HepG2 (cell line): Measurements from ENCODE around the gene C20orf96. TPM values are rescaled to one million over a fixed set of nuclear protein-coding genes. Genes with fewer than 3 reads are reported as not detected.

Source experiments
- ATAC-seq: fragments of 200-7000 bp; cut with Tn5 transposase; 3 replicates; pipeline ENCODE4 v1.9.1; 2020; ENCODE audit warnings: mild to moderate bottlenecking, moderate library complexity
- BruUV-seq: library from RNA; stranded (reverse); fragments of 400-500 nt; replicated peaks from 2 replicates; lab custom pipeline; 2021; lab: Mats Ljungman, UMichigan
- CTCF ChIA-PET: fragments of 300-600 bp; formaldehyde crosslinking; extraction: SDS; loops from one replicate; lab custom pipeline; 2021; ENCODE audit warnings: low total read pairs, inconsistent platforms, low intra/inter-chr PET ratio; lab: Yijun Ruan, JAX
- POLR2A ChIA-PET: fragments of 350-600 bp; sonication (Branson Sonifier 250); formaldehyde crosslinking; loops from one replicate; lab custom pipeline; 2020; ENCODE audit warnings: antibody characterized with exemption, inconsistent platforms; lab: Yijun Ruan, JAX
- DNase-seq: peaks from one replicate; pipeline ENCODE4 v3.0.0-alpha.2; 2015; ENCODE audit warnings: low spot score
- FAIRE-seq: peaks from 3 replicates; lab custom pipeline; 2011; peaks lifted over from hg19 to GRCh38; lab: Jason Lieb, UNC
- H2AFZ ChIP-seq: one replicate; pipeline ENCODE4 v1.6.1; 2011; ENCODE audit warnings: low read length, inconsistent platforms
- H3K27ac ChIP-seq: fragments of 300-600 bp; 3 replicates; pipeline ENCODE4 v1.8.0; 2011; ENCODE audit warnings: mixed run types, mild to moderate bottlenecking, mixed read lengths, low read length, inconsistent platforms; ENCODE audit not compliant: insufficient read depth; ENCODE audit errors: extremely low read length
- H3K27me3 ChIP-seq, 2 experiments: fragments of 200-600 bp in 1 of 2; 2 replicates in 1 of 2; 3 replicates in 1 of 2; pipeline versions ENCODE4 v1.6.0 to v1.8.0; 2011; ENCODE audit warnings: low read length in 2 of 2, mild to moderate bottlenecking in 2 of 2, moderate library complexity in 2 of 2, inconsistent platforms in 1 of 2; ENCODE audit not compliant: insufficient read depth in 2 of 2, control insufficient read depth in 1 of 2
- H3K36me3 ChIP-seq, 2 experiments: fragments of 200-600 bp in 1 of 2; replicated peaks in 1 of 2; 2 replicates in 1 of 2; 3 replicates in 1 of 2; pipeline versions ENCODE4 v1.5.1 to v1.8.0; 2011; ENCODE audit warnings: low read length in 2 of 2, inconsistent platforms in 1 of 2; ENCODE audit not compliant: insufficient read depth in 2 of 2, control insufficient read depth in 1 of 2
- H3K4me1 ChIP-seq: 2 replicates; pipeline ENCODE4 v1.5.1; 2012; ENCODE audit warnings: low read length, inconsistent platforms; ENCODE audit not compliant: insufficient read depth
- H3K4me2 ChIP-seq: 2 replicates; pipeline ENCODE4 v1.6.0; 2011; ENCODE audit warnings: low read depth, low read length, inconsistent platforms
- H3K4me3 ChIP-seq, 3 experiments: fragments of 200-600 bp in 1 of 3; sonication (generic), shearing (Covaris generic) in 1 of 3; replicated peaks in 1 of 3; 2 replicates each; pipeline ENCODE4 v1.5.1; 2011 to 2016; ENCODE audit warnings: low read length in 3 of 3, inconsistent platforms in 2 of 3, low read depth in 2 of 3, mild to moderate bottlenecking in 2 of 3, control low read depth in 1 of 3, mixed read lengths in 1 of 3; ENCODE audit not compliant: insufficient read depth in 1 of 3
- H3K79me2 ChIP-seq: one replicate; pipeline ENCODE4 v1.6.1; 2011; ENCODE audit warnings: low read length, inconsistent platforms; ENCODE audit not compliant: insufficient read depth
- H3K9ac ChIP-seq: 2 replicates; pipeline ENCODE4 v1.6.0; 2011; ENCODE audit warnings: mild to moderate bottlenecking, low read depth, low read length, inconsistent platforms; ENCODE audit not compliant: insufficient read depth
- H3K9me3 ChIP-seq: 2 replicates; pipeline ENCODE4 v1.5.1; 2012; ENCODE audit warnings: mild to moderate bottlenecking, low read length
- H4K20me1 ChIP-seq: 2 replicates; pipeline ENCODE4 v1.6.0; 2011; ENCODE audit warnings: inconsistent platforms, mild to moderate bottlenecking, low read length, moderate library complexity; ENCODE audit not compliant: insufficient read depth
- EHMT2 ChIP-seq: fragments of 200-600 bp; sonication (generic); IDR thresholded peaks from 2 replicates; pipeline ENCODE4 v1.7.0; 2017; ENCODE audit warnings: antibody characterized with exemption, low read depth, low read length, borderline replicate concordance
- KDM5A ChIP-seq: fragments of 200-600 bp; sonication (generic); IDR thresholded peaks from 2 replicates; pipeline ENCODE4 v1.7.0; 2018; ENCODE audit warnings: antibody characterized with exemption, mild to moderate bottlenecking, low read length, borderline replicate concordance
- NFE2L2 ChIP-seq: fragments of 150-350 bp; IDR thresholded peaks from 2 replicates; pipeline ENCODE4 v1.6.1; 2014; ENCODE audit warnings: low read length
- PPARG ChIP-seq: conservative IDR thresholded peaks from 2 replicates; pipeline ENCODE4 v1.6.1; 2016; ENCODE audit warnings: missing biosample characterization, missing genetic modification reagents
- REL ChIP-seq: sonication (generic); formaldehyde crosslinking; conservative IDR thresholded peaks from 2 replicates; pipeline ENCODE4 v1.8.0; 2022; ENCODE audit warnings: mild to moderate bottlenecking, missing genetic modification reagents, moderate library complexity
- TBP ChIP-seq: sonication (generic); formaldehyde crosslinking; IDR thresholded peaks from 2 replicates; pipeline ENCODE4 v1.5.0; 2020; ENCODE audit warnings: missing genetic modification reagents
- ZC3H4 ChIP-seq: sonication (generic); formaldehyde crosslinking; IDR thresholded peaks from 2 replicates; pipeline ENCODE4 v1.4.0; 2020; ENCODE audit warnings: missing genetic modification reagents, borderline replicate concordance
- ZKSCAN1 ChIP-seq: fragments of 150-350 bp; IDR thresholded peaks from 2 replicates; pipeline ENCODE4 v1.6.1; 2014; ENCODE audit warnings: low read length
- ZNF563 ChIP-seq: sonication (generic); formaldehyde crosslinking; IDR thresholded peaks from 2 replicates; pipeline ENCODE4 v1.8.0; 2022; ENCODE audit warnings: mild to moderate bottlenecking, moderate library complexity, missing genetic modification reagents
- ZNF564 ChIP-seq: sonication (generic); formaldehyde crosslinking; IDR thresholded peaks from 2 replicates; pipeline ENCODE4 v1.8.1; 2023; ENCODE audit warnings: mild to moderate bottlenecking, missing genetic modification reagents
- ZNF615 ChIP-seq: sonication (generic); formaldehyde crosslinking; IDR thresholded peaks from 2 replicates; pipeline ENCODE4 v1.5.0; 2020; ENCODE audit warnings: mild to moderate bottlenecking, missing genetic modification reagents, borderline replicate concordance
- ZNF816 ChIP-seq: sonication (generic); formaldehyde crosslinking; IDR thresholded peaks from 2 replicates; pipeline ENCODE4 v1.8.0; 2022; ENCODE audit warnings: missing genetic modification reagents, mild to moderate bottlenecking, borderline replicate concordance
- ZZZ3 ChIP-seq: sonication (generic); formaldehyde crosslinking; IDR thresholded peaks from 2 replicates; pipeline ENCODE4 v1.4.0; 2020; ENCODE audit warnings: missing genetic modification reagents, mild to moderate bottlenecking, borderline replicate concordance
- WGBS: methylation state at CpG from one replicate; pipeline ENCODE4 v1.1.6; 2017; ENCODE audit warnings: low lambda C conversion rate; 5-methylcytosine and 5-hydroxymethylcytosine counted together
- in situ Hi-C: cut with HindIII; loops from 2 replicates; pipeline ENCODE4 v1.10.0; 2017; ENCODE audit warnings: low pct_unique_long_range_greater_than_20kb; ENCODE audit not compliant: extremely low pct_ligation_motif_present
- intact Hi-C: fragments of 100-400 bp; cut with micrococcal nuclease; formaldehyde crosslinking; loops from one replicate; pipeline ENCODE4 v1.10.0; 2022; ENCODE audit not compliant: unreplicated experiment
- polyA plus RNA-seq, 8 experiments: library from polyadenylated mRNA; depleted of rRNA in 3 of 8; stranded (reverse) in 7 of 8; unstranded in 1 of 8; fragments of >200 nt; fragmentation: Illumina TruSeq in 4 of 8; extraction: Trizol in 4 of 8; gene quantifications; 2 replicates each; pipeline versions ENCODE4 v1.2.1 to v1.2.3, GENCODE V29; 2011 to 2016; ENCODE audit warnings: low read depth in 4 of 8, missing spikeins in 1 of 8, mixed read lengths in 1 of 8; ENCODE audit not compliant: insufficient read depth in 1 of 8
- total RNA-seq, 5 experiments: library from RNA; depleted of rRNA; stranded (reverse); fragments of >200 nt; fragmentation: Illumina TruSeq; extraction: Trizol; gene quantifications; 2 replicates each; pipeline ENCODE4 v1.2.3, GENCODE V29; 2016; ENCODE audit warnings: low read depth in 1 of 5
- TF ChIP-seq, protein P1 (sequence below): sonication (generic); formaldehyde crosslinking; IDR thresholded peaks from 2 replicates; pipeline ENCODE4 v1.5.1; 2020; ENCODE audit warnings: missing genetic modification reagents, mild to moderate bottlenecking, borderline replicate concordance
- TF ChIP-seq, protein P2 (sequence below): sonication (generic); formaldehyde crosslinking; IDR thresholded peaks from 2 replicates; pipeline ENCODE4 v1.9.0; 2022; ENCODE audit warnings: low read depth, missing genetic modification reagents

Gene C20orf96
- total and polyA plus RNA-seq, 2 of the 13 experiments (the other 11 are each of a cell fraction or from before 2014, with no cell fraction given), result 3.8 to 20.6 TPM

DNA sequence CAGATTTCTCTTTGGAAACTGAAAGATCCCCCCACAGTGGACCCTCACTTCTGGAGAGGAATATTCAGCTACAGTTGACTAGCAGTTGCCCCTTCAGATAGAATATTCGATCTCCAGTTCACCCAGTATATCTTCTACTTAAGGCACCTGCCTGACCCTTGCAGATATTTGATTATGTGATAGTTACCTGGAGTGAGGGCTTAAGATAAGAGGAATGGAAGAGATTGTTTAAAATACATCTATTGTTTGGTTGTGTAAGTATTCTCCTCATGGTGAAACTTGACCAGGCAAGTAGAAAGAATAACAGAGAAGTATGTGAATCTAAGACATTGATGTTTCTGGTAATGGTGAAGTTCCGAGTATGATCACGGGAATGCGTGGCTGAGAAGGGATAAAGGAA lies 5.3 kb upstream of the C20orf96 start:
- Histone ChIP-seq H3K9ac (no peak overlapping the region), H3K36me3 (no peaks in the 10 kb centered on the region), H3K9me3 (no peaks in the 10 kb centered on the region), H3K27ac (no peak overlapping the region), H2AFZ (no peak overlapping the region), H4K20me1 (peaks cover 23% of the 10 kb centered on the region), H3K4me3 (no peak overlapping the region), H3K4me2 (no peak overlapping the region), H3K27me3 (peaks cover 2 to 31% of the 10 kb centered on the region in 2 experiments; a peak in 4 of 5 replicates), H3K79me2 (peaks cover 36% of the 10 kb centered on the region), H3K4me1 (peaks cover 44% of the 10 kb centered on the region)
- WGBS, result 76% methylated on average over 4 of the region's 4 CpGs
- intact Hi-C loops (no loop called here), in situ Hi-C loops (no loop called here)
- ChIA-PET POLR2A (interaction anchor here (1.2 to 8.1 kb wide), 2 partner anchors 29 to 34 kb away, joined by 4 to 106 read pairs; partner anchors contain the start of gene SOX12), CTCF (no interaction called here)
- FAIRE-seq (no peak), ATAC-seq (no peak), DNase-seq (no peak)
- TF ChIP-seq ZNF615 (CRISPR knock-in tag) (no peak), ZNF564 (no peak), KDM5A (no peak), ZZZ3 (CRISPR knock-in tag) (no peak), ZNF563 (CRISPR knock-in tag) (no peak), EHMT2 (no peak), PPARG (CRISPR knock-in tag) (no peak), TBP (CRISPR knock-in tag) (no peak), ZKSCAN1 (no peak), ZNF816 (CRISPR knock-in tag) (no peak), REL (no peak), NFE2L2 (no peak), ZC3H4 (CRISPR knock-in tag) (no peak)
- TF ChIP-seq, protein P1, sequence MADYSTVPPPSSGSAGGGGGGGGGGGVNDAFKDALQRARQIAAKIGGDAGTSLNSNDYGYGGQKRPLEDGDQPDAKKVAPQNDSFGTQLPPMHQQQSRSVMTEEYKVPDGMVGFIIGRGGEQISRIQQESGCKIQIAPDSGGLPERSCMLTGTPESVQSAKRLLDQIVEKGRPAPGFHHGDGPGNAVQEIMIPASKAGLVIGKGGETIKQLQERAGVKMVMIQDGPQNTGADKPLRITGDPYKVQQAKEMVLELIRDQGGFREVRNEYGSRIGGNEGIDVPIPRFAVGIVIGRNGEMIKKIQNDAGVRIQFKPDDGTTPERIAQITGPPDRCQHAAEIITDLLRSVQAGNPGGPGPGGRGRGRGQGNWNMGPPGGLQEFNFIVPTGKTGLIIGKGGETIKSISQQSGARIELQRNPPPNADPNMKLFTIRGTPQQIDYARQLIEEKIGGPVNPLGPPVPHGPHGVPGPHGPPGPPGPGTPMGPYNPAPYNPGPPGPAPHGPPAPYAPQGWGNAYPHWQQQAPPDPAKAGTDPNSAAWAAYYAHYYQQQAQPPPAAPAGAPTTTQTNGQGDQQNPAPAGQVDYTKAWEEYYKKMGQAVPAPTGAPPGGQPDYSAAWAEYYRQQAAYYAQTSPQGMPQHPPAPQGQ (CRISPR knock-in tag), result no peak
- TF ChIP-seq, protein P2, sequence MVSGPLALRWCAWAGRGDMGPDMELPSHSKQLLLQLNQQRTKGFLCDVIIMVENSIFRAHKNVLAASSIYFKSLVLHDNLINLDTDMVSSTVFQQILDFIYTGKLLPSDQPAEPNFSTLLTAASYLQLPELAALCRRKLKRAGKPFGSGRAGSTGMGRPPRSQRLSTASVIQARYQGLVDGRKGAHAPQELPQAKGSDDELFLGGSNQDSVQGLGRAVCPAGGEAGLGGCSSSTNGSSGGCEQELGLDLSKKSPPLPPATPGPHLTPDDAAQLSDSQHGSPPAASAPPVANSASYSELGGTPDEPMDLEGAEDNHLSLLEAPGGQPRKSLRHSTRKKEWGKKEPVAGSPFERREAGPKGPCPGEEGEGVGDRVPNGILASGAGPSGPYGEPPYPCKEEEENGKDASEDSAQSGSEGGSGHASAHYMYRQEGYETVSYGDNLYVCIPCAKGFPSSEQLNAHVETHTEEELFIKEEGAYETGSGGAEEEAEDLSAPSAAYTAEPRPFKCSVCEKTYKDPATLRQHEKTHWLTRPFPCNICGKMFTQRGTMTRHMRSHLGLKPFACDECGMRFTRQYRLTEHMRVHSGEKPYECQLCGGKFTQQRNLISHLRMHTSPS (CRISPR knock-in tag), result no peak
- no TSS peak for BruUV-seq
